Measurements from ENCODE around the gene TRPV2.

Gene TRPV2

GRCh38 chr17:16440901-16441629 is 25.7 kb downstream of the TRPV2 start:
- intact Hi-C loops (cut with DNase I; ENCODE audit: low total_unique reads) = no loop called here
- Histone ChIP-seq H3K9me3 (no peaks in the 10 kb centered on the region), H3K27ac (peak overlapping the region in 1 of 2 donors; percentile 7), H3K4me1 (peaks cover 0 to 34% (median 30%) of the 10 kb centered on the region in 4 donors), H3K27me3 (no peaks in the 10 kb centered on the region), H3K36me3 (peaks cover 0 to 49% (median 37%) of the 10 kb centered on the region in 3 donors), H3K4me3 (no peak overlapping the region)
- DNase-seq = no peak
- TF ChIP-seq, protein P1, sequence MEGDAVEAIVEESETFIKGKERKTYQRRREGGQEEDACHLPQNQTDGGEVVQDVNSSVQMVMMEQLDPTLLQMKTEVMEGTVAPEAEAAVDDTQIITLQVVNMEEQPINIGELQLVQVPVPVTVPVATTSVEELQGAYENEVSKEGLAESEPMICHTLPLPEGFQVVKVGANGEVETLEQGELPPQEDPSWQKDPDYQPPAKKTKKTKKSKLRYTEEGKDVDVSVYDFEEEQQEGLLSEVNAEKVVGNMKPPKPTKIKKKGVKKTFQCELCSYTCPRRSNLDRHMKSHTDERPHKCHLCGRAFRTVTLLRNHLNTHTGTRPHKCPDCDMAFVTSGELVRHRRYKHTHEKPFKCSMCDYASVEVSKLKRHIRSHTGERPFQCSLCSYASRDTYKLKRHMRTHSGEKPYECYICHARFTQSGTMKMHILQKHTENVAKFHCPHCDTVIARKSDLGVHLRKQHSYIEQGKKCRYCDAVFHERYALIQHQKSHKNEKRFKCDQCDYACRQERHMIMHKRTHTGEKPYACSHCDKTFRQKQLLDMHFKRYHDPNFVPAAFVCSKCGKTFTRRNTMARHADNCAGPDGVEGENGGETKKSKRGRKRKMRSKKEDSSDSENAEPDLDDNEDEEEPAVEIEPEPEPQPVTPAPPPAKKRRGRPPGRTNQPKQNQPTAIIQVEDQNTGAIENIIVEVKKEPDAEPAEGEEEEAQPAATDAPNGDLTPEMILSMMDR (IDR thresholded peaks at IDR 0.05) = no peak

- H3K27me3 ChIP-seq = no peaks in the 10 kb centered on the region
- intact Hi-C loops (cut with DNase I; ENCODE audit: low total_unique reads) = no loop called here
- no peaks in the 10 kb centered on the region for H3K9me3 ChIP-seq
- DNase-seq = no peak
- H3K27ac ChIP-seq = no peak overlapping the region
- peaks cover 0 to 34% (median 30%) of the 10 kb centered on the region in 4 donors for H3K4me1 ChIP-seq
- peaks cover 0 to 60% (median 43%) of the 10 kb centered on the region in 3 donors for H3K36me3 ChIP-seq
- H3K4me3 ChIP-seq = no peak overlapping the region
- TF ChIP-seq, protein P1 (IDR thresholded peaks at IDR 0.05) = no peak
Observed at GRCh38 chr17:16442141-16442540, 26.8 kb downstream of the TRPV2 start.

DNA sequence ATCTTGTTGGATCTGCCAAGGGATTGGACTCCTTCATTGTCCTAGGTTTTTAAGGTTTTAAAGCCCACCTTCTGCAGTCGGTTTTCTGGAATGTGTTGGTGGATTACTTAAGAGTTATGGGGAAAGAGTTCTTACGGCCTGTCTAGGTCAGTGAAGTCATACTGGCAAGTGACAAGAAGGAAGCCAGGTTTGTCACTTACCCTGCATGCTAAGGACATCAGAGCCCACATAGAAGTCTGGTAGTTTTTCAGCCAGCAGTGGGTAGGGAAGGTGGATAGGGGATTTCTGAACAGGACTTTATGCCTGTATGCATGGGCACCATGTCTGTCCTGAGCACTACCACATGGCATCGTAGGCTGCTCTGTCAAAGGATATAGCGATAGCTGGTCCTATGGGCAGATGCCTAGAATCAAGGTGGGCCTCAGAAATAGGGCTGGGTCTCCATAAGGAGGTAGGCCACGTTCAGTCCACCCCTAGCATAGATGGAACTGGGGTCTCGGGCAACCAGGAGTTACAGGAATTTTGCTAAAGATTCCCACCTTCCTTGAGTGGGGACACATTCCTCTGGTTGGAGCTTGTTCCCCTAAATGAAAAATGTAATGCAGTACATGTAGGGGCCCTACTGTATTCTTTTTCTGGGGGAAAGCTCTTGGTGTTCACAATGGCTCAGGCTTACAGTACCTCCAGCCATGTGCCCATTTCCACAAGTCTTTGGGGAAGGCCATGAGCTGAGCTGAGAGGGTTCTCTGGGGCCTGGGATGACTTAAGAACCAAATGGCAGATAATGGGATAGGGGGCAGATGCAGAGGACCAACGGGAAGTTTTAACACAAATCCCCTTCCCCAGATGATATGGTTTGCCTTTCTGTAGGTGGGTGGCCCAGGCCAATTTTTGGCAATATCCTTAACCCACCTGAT is 27.5 kb downstream of the TRPV2 start:
- no peaks in the 10 kb centered on the region for H3K27me3 ChIP-seq
- peaks cover 0 to 67% (median 50%) of the 10 kb centered on the region in 3 donors for H3K36me3 ChIP-seq
- H3K4me3 ChIP-seq = no peak overlapping the region
- TF ChIP-seq, protein P1 (IDR thresholded peaks at IDR 0.05) = no peak
- H3K9me3 ChIP-seq = no peaks in the 10 kb centered on the region
- DNase-seq = no peak
- intact Hi-C loops (cut with DNase I; ENCODE audit: low total_unique reads) = no loop called here
- no peak overlapping the region for H3K27ac ChIP-seq
- peaks cover 0 to 34% (median 30%) of the 10 kb centered on the region in 4 donors for H3K4me1 ChIP-seq

GRCh38 chr17:16443511-16444257 is 28.3 kb downstream of the TRPV2 start:
- peaks cover 0 to 34% (median 26%) of the 10 kb centered on the region in 4 donors for H3K4me1 ChIP-seq
- intact Hi-C loops (cut with DNase I; ENCODE audit: low total_unique reads) = no loop called here
- TF ChIP-seq, protein P1 (IDR thresholded peaks at IDR 0.05) = no peak
- H3K4me3 ChIP-seq = no peak overlapping the region
- H3K9me3 ChIP-seq = no peaks in the 10 kb centered on the region
- no peak for DNase-seq
- peaks cover 0 to 75% (median 55%) of the 10 kb centered on the region in 3 donors for H3K36me3 ChIP-seq
- no peaks in the 10 kb centered on the region for H3K27me3 ChIP-seq
- no peak overlapping the region for H3K27ac ChIP-seq

- Histone ChIP-seq H3K4me1 (peaks cover 0 to 33% (median 26%) of the 10 kb centered on the region in 4 donors), H3K27me3 (no peaks in the 10 kb centered on the region), H3K9me3 (no peaks in the 10 kb centered on the region), H3K36me3 (peaks cover 0 to 82% (median 55%) of the 10 kb centered on the region in 3 donors), H3K27ac (no peak overlapping the region), H3K4me3 (no peak overlapping the region)
- no peak for DNase-seq
- TF ChIP-seq, protein P1 (IDR thresholded peaks at IDR 0.05) = no peak
- intact Hi-C loops (cut with DNase I; ENCODE audit: low total_unique reads) = no loop called here
Observed at GRCh38 chr17:16444258-16444886, 29.0 kb downstream of the TRPV2 start.
